Fibroblast of gingiva (primary cell): ENCODE results near the gene NUDT5.
A peak's percentile ranks its signal among the peaks of the same experiment; 100 is the strongest.
"Not testable (repeated sequence)": the region's sequence is repeated elsewhere in the genome, so short reads cannot be mapped to it uniquely, and the experiment has no call there.

Experiments used
- DNase-seq: peaks from one replicate; pipeline ENCODE4 v3.0.0-alpha.2; 2011; ENCODE audit warnings: low read depth

Gene NUDT5

DNA sequence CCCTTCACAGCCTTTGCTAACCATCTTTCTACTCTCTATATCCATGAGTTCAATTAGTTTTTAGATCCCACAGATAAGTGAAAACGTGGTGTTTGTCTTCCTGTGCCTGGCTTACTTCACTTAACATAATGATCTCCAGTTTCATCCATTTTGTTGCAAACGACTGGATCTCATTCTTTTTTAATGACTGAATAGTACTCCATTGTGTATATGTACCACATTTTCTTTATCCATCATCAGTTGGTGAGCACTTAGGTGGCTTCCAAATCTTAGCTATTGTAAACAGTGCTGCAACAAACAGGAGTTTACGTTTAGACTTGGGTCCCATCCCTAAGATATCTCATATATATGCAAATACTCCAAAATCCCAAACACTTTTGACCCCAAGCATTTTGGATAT is 9.4 kb upstream of the NUDT5 start:
- no peak for DNase-seq

GRCh38 chr10:12202226-12202625 is 6.5 kb upstream of the NUDT5 start:
- no peak for DNase-seq

DNA sequence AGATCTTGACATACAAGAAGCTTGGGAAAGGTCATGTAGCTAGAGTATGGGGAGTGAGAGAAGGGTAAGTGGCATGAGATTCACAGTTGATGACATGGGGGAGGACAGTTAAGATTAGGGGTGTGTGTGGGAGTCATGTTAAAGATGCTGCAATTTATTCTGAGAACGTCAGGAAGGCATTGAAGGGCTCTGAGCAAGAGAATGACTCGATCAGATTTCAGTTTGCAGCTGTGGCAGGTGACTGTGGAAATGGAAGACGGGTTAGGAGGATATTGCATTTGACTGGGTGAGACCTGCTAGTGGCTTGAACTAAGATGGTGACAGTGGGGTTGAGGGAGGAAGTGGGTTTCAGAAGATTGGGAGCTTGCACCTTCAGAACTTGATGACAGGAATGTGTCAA is 5.9 kb upstream of the NUDT5 start:
- DNase-seq = no peak

GRCh38 chr10:12200850-12201249 is 5.2 kb upstream of the NUDT5 start:
- no peak for DNase-seq

- no peak for DNase-seq
These were observed 2.5 kb upstream of the NUDT5 start for GRCh38 chr10:12198156-12198555.

DNA sequence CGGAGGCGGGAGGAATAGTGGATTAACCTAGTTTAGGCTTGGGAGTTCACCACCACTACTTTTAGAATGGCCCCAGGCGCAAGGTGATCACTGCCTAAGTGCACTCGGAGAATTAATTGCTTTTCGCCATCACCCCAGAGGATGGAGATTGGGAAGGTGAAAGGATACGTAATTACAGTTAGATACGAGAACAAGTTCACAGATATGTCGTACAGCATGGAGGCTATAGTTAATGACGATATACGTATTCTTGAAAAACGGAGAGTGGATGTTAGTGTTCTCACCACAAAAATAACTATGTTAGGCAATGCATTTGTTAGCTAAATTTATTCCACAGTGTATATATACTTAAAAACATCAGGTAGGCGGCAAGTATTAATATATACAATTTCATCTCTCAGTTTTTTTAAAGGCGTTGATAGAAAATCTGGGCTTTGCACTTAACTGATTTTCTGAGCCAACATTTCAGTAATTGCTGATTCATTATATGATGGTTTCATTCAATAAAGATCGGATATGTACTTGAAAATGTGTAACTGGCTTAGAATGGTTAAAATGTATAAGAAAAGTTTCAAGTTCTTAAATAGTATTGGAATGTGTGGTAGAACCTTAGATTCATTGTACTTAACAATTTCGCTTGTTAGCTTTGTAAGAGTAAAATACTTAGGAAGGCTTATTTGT is 980 bp upstream of the NUDT5 start:
- DNase-seq = no peak

DNA sequence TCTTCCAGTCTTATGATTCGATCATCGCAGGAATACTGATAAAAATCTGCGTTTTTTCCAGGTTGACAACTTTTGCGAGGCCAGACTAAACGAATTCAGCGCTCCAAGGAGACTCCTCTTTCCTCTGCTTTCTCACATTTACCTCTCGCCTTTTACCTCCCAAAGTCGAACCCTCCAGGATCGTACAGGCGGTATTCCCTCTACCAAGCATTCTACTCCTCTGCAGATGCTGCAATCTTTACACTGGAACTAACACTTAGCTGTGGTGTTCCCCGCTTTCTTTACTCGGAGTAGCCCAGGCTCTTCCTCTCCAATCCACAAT is 449 bp downstream of the NUDT5 start:
- DNase-seq = no peak

DNA sequence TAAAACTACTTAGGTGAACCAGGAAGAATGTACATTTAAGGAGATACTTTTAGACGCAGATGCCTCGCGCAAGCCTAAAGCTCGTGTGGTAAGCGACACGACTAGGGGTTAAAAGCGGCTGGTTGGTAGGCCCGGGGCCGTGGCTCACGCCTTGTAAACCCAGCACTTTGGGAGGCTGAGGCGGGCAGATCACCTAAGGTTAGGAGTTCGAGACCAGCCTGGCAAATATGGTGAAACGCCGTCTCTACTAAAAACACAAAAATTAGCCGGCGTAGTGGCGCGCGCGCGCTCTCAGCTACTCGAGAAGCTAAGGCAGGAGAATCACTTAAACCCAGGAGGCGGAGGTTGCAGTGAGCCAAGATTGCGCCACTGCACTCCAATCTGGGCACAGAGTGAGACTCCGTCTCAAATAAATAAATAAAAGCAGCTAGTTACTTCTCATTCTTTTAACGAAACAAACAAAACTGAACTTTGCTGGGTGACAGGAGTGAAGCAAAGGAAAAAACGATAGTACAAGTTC is 879 bp downstream of the NUDT5 start:
- peak; percentile 61 for DNase-seq

GRCh38 chr10:12193193-12193592 is 2.5 kb downstream of the NUDT5 start:
- peak; percentile 56 for DNase-seq

DNA sequence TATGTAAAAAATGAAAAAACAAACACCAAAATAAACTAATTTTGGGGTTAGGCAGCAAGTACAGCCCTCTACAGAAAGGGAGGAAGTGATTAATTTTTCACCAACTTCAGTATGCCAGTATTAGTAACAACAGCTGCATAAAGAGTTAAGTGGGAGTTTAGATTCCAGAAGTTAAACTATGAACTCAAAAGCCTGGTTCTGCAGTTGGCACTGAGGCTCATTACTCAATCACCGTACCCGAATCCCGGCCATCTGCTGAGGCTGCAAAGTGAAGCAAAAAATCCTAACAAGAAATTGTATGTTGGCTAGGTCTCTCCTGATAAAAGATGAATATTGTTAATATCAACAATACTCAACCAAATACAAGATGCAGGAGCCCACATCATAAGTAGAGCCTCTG is 4.0 kb downstream of the NUDT5 start:
- peak; percentile 57 for DNase-seq

DNA sequence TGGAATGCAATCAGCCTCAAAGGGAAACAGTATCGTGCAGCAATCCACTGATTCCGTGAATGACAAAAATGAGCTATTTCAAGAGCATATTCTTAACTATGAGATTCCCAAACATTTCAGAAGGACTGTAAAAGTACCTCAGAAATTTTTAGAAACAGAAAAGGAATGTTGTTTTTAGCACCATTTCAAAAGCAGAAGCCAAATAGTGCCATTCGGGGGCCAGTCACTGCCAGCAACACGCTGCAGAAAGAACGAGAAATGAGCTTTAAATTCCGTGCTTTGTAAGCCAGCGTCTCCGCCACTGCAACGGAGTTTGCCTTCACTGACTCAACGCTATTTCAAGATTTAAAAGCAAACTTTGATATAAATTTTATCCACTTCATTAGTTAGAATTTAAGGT is 6.3 kb downstream of the NUDT5 start:
- DNase-seq = no peak

GRCh38 chr10:12188656-12189055 is 7.0 kb downstream of the NUDT5 start:
- no peak for DNase-seq

GRCh38 chr10:12187321-12187905 is 8.3 kb downstream of the NUDT5 start:
- DNase-seq = no peak

DNA sequence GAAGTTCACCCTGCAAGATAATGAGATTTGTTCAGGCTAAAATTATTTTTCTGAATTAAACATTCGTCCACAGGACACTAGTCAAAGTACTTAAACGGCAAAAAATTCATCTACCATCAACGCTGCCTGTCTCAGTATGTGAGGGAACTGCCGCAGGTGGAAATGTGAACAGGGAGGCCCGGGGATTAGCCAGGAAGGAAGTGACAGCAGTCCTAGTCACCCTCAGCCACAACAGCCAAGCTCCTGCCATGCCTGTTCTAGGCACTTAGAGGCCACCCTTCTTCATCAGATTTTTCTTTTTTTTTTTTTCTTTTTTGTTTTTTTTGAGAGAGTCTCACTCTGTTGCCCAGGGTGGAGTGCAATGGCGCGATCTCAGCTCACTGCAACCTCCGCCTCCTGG is 9.4 kb downstream of the NUDT5 start:
- no peak for DNase-seq

DNA sequence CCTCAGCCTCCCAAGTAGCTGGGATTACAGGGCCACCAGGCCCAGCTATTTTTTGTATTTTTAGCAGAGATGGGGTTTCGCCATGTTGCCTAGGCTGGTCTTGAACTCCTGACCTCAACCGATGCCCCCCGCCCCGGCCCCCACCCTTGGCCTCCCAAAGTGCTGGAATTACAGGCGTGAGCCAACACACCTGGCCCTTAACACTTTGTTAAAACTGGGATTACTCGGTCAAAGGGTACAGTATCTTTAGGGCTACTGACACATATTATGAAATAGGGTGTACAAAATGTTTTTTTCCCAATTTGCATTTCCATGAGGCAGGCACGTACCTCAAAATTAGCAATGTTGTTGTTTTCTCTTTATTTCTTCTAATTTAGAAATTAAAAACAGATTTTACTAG is 11.5 kb downstream of the NUDT5 start:
- DNase-seq = no peak

GRCh38 chr10:12181065-12181775 is 14.5 kb downstream of the NUDT5 start:
- DNase-seq = no peak

DNA sequence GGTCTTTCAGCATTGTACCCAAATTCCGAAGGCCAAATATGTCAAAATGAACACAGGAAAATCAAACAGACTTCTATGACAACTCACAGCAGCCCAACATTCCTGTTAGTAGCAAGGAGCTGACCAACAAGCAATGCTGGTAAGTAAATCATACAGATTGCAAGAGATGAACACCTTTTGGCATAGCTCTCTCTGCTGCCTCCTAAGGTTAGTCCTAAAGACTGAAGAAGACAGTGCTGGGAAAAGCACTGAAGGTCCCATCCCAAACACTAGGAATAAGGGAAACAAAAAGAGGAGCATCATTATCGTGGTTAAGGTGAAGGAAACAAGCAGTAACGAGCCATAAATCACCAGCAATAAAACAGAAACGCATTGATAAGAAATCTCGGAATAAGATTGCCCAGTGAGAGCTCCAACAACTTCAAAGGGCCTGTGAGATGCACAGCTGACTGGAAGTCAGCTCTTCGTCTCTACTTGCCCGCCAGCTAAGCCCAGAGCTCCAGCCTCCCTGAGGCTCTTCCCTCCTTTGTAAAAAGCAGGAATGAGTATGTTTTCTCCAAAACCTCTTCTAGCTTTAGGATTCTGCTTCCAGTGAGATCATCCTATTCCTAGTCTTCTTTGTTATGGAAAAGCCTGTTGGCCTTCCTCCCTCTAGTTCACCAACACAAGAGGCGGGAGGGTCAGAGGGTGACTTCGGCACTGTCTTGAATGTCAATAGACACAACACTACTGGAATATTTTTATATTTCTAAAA is 15.3 kb downstream of the NUDT5 start:
- no peak for DNase-seq

DNA sequence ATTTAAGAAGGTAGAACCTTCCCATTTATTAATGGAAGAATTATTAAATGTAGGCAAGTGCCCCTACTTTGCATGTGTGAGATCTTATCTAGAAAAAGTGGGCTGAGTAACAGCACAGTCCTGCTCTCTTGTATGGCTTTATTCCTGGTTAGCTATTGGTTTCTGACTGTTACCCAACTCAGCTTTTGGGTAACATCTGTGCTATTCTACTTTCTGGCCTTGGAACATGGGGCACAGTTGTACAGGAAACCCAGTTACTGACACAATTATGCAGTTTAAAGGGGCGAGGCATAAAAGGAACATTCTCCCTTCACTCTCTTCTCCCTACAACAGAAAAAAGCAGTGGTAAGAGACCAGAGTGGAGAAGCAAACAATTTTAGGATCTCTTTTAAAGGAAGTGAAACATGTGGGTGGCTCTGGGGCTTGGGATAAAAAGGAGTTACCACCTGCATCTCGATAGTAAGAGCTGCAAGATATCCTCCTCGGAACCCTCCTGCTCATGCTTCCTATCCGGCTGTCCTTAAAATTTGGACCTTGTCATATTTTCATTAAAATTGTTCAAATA is 16.0 kb downstream of the NUDT5 start:
- no peak for DNase-seq

- DNase-seq = no peak
These were observed 18.0 kb downstream of the NUDT5 start for GRCh38 chr10:12177642-12178041.

- not testable (repeated sequence) for DNase-seq
These were observed 24.2 kb downstream of the NUDT5 start for GRCh38 chr10:12171512-12171911.

DNA sequence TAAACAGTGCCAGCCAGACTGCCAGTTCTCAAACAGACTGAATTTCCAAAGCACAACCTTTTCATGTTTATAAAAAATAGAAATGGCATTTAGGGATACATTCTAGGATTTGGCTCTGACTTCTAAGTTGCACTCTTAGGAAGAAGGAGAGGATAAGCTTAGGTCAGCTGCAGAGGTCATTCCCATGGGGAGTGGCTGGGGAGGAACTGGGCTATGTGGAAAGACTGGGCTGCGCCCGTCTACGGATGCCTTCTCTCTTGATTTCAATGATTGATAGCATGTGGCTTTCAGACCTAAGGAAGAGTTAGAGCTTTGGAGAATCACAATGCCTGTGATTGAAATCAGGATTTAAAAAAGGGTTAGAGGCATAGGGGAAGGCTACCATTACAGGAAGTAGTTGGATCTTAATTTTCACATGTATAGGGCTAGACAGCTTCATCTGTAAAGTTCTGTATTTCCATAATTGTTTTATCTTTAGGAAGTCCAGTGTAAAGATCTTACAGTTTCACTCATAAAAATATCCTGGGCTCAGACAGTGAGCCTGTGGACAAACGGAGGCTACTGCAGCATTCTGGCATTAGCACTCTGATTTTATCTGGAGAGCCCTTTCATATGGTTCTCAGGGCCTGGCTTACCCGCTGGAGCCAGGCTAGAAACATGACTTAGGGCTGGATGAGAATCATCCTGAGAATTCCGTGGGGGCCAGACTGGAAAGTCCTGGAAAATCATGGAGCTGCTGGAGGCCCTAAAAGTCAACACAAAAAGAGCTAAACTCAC is 29.5 kb downstream of the NUDT5 start:
- DNase-seq = no peak

- no peak for DNase-seq
These were observed 30.7 kb downstream of the NUDT5 start for GRCh38 chr10:12165036-12165435.
